Loucy (cell line): ENCODE measurements around the gene DOCK6.

ENCODE experiments used
- EZH2phosphoT487 ChIP-seq: fragments of 200-600 bp; IDR thresholded peaks from 2 replicates; pipeline ENCODE4 v1.6.1; 2018; ENCODE audit warnings: antibody characterized with exemption, mild to moderate bottlenecking, moderate library complexity, borderline replicate concordance
- TF ChIP-seq, protein P1 (sequence below): fragments of 200-600 bp; sonication (generic); conservative IDR thresholded peaks from 2 replicates; pipeline ENCODE4 v1.5.1; 2014; ENCODE audit warnings: mild to moderate bottlenecking, antibody characterized with exemption, low read length

DNA sequence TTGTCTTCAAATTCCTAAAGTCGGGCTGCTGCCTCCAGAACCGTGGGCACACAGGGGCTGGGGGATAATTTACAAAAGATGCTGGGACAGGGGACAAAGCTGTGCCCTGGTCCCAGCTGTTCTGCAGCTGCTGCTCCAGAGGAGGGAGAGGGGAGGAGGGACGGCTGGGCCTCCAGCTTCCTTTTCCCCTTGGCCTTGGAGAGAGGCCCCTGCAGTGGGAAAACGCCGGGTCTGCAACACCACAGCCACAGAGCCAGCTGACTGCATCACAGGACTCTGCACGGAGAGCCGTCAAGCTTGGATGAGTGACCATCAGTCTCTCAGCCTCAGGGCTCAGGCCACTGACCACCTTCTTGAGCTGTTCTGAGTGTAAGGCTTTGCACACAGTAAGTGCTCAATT lies 6.1 kb downstream of the DOCK6 start:
- TF ChIP-seq, protein P1, sequence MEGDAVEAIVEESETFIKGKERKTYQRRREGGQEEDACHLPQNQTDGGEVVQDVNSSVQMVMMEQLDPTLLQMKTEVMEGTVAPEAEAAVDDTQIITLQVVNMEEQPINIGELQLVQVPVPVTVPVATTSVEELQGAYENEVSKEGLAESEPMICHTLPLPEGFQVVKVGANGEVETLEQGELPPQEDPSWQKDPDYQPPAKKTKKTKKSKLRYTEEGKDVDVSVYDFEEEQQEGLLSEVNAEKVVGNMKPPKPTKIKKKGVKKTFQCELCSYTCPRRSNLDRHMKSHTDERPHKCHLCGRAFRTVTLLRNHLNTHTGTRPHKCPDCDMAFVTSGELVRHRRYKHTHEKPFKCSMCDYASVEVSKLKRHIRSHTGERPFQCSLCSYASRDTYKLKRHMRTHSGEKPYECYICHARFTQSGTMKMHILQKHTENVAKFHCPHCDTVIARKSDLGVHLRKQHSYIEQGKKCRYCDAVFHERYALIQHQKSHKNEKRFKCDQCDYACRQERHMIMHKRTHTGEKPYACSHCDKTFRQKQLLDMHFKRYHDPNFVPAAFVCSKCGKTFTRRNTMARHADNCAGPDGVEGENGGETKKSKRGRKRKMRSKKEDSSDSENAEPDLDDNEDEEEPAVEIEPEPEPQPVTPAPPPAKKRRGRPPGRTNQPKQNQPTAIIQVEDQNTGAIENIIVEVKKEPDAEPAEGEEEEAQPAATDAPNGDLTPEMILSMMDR: no peak
- no peak for TF ChIP-seq EZH2phosphoT487
